Type B pancreatic cell (in vitro differentiated cells): Measurements from ENCODE around the gene NT5DC3. TPM values are rescaled to one million over a fixed set of nuclear protein-coding genes. Genes with fewer than 3 reads are reported as not detected.

Experiments
- DNase-seq: peaks from one replicate; pipeline ENCODE4 v3.0.0; 2021; ENCODE audit warnings: mixed read lengths; ENCODE audit not compliant: unreplicated experiment; ENCODE audit errors: extremely low spot score
- H3K27ac Mint-ChIP-seq: 2 replicates; pipeline ENCODE4 v1.8.0; 2021; ENCODE audit warnings: mild to moderate bottlenecking, mixed read lengths
- H3K27me3 Mint-ChIP-seq: 2 replicates; pipeline ENCODE4 v1.8.0; 2021; ENCODE audit warnings: mixed read lengths
- H3K36me3 Mint-ChIP-seq: 2 replicates; pipeline ENCODE4 v1.8.0; 2021; ENCODE audit warnings: mixed read lengths
- H3K4me1 Mint-ChIP-seq: one replicate; pipeline ENCODE4 v1.8.0; 2021; ENCODE audit warnings: mixed read lengths; ENCODE audit not compliant: unreplicated experiment
- H3K4me3 Mint-ChIP-seq: 2 replicates; pipeline ENCODE4 v1.8.0; 2021; ENCODE audit warnings: mild to moderate bottlenecking, mixed read lengths
- H3K9me3 Mint-ChIP-seq: 2 replicates; pipeline ENCODE4 v1.8.0; 2021; ENCODE audit warnings: mixed read lengths
- CTCF ChIP-seq: fragments of 200-600 bp; sonication (generic); conservative IDR thresholded peaks from 2 replicates; pipeline ENCODE4 v1.5.0; 2021; ENCODE audit warnings: antibody characterized with exemption, mild to moderate bottlenecking
- total RNA-seq: library from RNA; stranded (reverse); gene quantifications from 2 replicates; pipeline ENCODE4 v1.2.1, GENCODE V29; 2021; ENCODE audit warnings: low replicate concordance

The NT5DC3 gene
- total RNA-seq, 1 donor from 2014 or later, result 16.3 TPM

GRCh38 chr12:103728323-103728722 is 112.7 kb downstream of the NT5DC3 start:
- no peak for DNase-seq
- Mint-ChIP-seq H3K9me3 (no peaks in the 10 kb centered on the region), H3K27ac (no peak overlapping the region), H3K4me3 (no peak overlapping the region), H3K27me3 (peaks cover 2% of the 10 kb centered on the region), H3K36me3 (no peaks in the 10 kb centered on the region), H3K4me1 (no peaks in the 10 kb centered on the region)
- TF ChIP-seq CTCF, result no peak

- H3K9me3 Mint-ChIP-seq, result no peaks in the 10 kb centered on the region
- H3K4me1 Mint-ChIP-seq, result no peaks in the 10 kb centered on the region
- no peak overlapping the region for H3K27ac Mint-ChIP-seq
- TF ChIP-seq CTCF, result no peak
- no peak for DNase-seq
- H3K27me3 Mint-ChIP-seq, result no peaks in the 10 kb centered on the region
- H3K36me3 Mint-ChIP-seq, result no peaks in the 10 kb centered on the region
- H3K4me3 Mint-ChIP-seq, result no peak overlapping the region
Measured at GRCh38 chr12:103727638-103728037, 113.4 kb downstream of the NT5DC3 start.

- Mint-ChIP-seq H3K27me3 (no peaks in the 10 kb centered on the region), H3K27ac (no peak overlapping the region), H3K4me3 (no peak overlapping the region), H3K36me3 (no peaks in the 10 kb centered on the region), H3K9me3 (no peaks in the 10 kb centered on the region), H3K4me1 (no peaks in the 10 kb centered on the region)
- no peak for TF ChIP-seq CTCF
- no peak for DNase-seq
Measured at GRCh38 chr12:103725398-103725797, 115.6 kb downstream of the NT5DC3 start.

Other genes with a start within 250 kb of the NT5DC3 start
- 832 and 967 TPM in 2 replicates for gene HSP90B1, start 89.2 kb upstream of the NT5DC3 start, total RNA-seq
- 40.1 and 43.6 TPM in 2 replicates for gene TDG, start 124.6 kb upstream of the NT5DC3 start, total RNA-seq
- gene GLT8D2, start 209.0 kb upstream of the NT5DC3 start, total RNA-seq, result 0.59 and 19.8 TPM in 2 replicates
- gene HCFC2, start 223.3 kb upstream of the NT5DC3 start, total RNA-seq, result 8.5 and 11.2 TPM in 2 replicates